ENCODE measurements around the gene ZNF227.
"Not testable (repeated sequence)": the region's sequence is repeated elsewhere in the genome, so short reads cannot be mapped to it uniquely, and the experiment has no call there.

ZNF227 gene

DNA sequence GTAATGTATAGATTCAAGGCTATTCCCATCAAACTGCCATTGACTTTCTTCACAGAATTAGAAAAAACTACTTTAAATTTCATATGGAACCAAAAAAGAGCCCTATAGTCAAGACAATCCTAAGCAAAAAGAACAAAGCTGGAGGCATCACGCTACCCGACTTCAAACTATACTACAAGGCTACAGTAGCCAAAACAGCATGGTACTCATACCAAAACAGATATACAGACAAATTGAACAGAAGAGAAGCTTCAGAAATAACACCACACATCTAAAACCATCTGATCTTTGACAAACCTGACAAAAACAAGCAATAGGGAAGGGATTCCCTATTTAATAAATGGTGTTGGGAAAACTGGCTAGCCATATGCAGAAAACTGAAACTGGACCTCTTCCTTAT, 40.0 kb downstream of the ZNF227 start:
- not testable (repeated sequence) for DNase-seq

DNA sequence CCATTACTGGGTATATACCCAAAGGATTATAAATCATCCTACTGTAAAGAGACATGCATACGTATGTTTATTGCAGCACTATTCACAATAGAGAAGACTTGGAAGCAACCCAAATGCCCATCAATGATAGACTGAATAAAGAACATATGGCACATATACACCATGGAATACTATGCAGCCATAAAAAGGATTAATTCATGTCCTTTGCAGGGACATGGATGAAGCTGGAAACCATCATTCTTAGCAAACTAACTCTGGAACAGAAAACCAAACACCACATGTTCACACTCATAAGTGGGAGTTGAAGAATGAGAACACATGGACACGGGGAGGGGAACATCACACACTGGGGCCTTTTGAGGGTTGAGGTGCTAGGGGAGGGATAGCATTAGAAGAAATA, 41.1 kb downstream of the ZNF227 start:
- not testable (repeated sequence) for DNase-seq

DNA sequence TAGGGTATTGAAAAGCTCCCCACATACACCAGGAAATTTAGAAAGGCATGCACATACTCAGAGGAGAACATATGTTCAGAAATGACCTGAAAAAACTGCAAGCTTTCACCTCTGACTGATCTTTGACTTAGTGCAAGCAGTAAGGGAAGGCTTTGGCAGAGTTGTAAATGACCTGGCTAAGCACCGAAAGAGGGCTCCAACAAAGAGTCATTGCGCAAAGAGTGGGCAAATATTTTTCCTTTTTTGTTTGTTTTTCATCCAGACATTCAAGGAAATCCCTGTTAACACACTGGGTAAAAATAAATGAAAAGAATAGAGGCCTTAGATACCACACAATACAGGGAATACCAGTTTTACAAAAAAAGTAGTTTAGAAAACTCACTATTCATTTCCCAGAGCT, 42.2 kb downstream of the ZNF227 start:
- DNase-seq, result no peak

DNA sequence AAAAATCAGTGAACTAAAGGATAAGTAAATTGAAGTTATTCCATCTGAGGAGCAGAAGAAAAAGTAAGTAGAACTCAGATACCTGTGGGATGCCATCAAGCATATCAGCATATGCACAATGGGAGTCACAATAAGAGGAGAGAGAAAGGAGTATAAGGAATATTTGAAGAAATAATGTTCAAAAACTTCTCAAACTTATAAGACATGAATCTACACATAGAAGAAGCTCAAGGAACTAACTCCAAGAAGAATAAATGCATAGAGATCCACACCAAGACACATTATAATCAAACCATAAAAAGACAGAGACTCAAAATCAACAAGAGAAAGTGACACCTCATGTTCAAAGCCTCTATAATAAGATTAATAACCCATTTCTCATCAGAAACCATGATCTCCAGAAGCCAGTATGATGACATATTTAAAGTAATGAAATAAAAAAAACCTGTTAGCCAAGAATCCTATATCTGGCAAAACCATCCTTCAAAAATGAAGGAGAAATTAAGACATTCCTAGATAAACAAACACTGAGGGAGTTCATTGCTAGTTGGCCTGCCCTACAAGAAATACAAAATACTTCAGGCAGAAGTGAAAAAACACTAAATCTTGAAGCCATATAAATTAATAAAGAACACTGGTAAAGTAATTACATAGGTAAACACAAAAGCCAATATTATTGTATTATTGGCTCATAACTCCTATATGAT, 43.5 kb downstream of the ZNF227 start:
- no peak for DNase-seq

DNA sequence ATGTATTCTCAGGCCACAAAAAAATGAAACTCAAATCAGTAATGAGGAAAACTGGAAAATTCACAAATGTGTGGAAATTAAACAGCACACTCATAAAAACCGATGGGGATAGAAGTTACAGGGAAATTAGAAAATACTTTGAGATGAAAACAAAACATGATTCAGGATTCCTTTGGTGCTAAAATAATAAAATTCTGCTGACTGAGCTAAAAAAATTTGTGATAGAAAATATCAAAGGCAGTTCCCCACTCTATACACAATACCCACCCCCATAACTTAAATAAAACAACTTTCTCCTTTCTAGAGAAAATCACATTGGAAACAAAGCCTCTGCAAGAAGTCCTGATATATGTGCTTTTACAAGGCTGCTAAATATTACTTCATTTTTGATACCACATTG, 45.8 kb downstream of the ZNF227 start:
- DNase-seq, result no peak

DNA sequence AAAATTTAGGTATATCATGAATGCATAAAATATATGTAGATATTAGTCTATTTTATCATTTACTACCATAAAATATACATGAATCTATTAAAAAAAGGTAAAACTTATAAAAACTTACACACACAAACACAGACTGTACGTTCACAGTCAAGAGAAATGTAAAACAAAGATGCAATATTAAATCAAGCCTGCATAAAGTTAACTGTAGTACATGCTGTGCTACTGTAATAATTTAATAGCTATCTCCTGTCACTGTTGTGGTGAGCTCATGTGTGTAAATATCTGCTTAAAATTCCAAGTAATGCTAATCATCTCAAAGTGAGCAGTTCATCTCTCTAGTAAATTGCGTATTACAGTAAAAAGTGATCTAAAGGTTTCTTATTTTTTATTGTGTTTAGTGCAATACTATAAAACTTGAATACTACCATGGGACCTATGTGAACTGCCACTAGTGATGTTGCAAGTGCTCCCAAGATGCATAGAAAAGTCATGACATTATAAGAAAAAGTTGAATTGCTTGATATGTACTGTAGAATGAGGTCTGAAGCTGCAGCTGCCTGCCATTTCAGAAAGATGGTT, 46.6 kb downstream of the ZNF227 start:
- DNase-seq, result no peak

DNA sequence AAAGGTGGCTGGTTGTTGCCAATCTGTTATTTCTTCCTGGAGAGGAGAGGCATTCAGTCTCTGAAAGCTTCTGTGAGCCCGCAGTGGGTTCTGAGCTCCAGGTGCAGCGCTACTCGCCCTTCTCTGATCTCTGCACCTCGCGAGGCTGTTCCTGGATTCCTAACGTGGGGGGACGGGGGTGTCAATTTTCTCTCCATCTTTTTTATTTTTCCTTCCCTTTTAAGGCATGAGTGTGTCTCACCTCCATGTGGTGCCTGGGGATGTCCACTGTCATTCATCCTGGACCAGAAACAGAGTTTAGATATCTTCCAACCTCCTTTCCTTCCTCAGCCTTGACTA, 48.0 kb downstream of the ZNF227 start:
- DNase-seq, result no peak

DNA sequence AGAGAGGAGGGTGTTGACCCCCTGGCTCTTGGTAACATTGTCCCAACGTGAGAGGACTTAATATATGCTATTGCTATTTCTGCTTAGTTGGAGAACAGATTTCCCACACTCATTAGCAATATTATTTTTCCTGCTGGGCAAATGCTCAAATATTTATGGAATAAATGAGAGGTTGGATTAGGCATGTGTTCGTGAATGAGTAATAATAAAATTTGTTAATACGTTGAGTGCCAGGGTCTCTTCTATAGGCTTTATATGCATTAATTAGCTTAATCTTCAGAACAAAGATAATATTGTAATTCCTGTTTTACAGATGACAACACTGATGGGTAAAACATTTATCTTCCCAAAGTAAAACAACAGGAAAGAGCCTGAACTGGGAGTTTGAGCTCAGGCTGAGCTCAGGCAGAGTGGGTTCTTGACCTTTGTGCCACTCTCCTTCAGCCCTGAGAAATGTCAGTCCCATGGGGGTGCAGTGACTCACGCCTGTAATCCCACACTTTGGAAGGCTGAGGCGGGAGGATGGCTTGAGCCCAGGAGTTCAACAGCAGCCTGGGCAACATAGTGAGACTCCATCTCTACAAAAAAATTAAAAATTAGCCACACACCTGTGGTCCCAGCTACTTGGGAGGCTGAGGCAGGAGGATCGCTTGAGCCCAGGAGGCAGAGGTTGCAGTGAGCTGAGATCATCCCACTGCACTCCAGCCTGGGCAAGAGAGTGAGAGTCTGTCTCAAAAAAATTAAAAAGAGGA, 48.5 kb downstream of the ZNF227 start:
- DNase-seq, result no peak

DNA sequence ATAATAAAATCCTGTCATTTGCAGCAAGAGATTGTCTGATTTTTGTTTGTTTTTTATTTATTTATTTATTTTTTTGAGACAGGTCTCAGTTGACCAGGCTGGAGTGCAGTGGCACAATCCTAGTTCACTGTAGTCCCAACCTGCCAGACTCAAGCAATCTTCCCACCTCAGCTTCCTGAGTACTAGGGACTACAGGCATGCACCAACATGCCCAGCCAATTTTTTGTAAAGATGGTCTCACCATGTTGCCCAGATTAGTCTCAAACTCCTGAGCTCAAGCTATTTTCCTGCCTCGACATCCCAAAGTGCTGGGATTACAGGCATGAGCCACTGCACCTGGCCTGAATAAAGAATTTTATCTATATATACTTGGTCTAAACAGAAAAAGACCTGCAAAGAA, 65.0 kb downstream of the ZNF227 start:
- DNase-seq, result no peak

DNA sequence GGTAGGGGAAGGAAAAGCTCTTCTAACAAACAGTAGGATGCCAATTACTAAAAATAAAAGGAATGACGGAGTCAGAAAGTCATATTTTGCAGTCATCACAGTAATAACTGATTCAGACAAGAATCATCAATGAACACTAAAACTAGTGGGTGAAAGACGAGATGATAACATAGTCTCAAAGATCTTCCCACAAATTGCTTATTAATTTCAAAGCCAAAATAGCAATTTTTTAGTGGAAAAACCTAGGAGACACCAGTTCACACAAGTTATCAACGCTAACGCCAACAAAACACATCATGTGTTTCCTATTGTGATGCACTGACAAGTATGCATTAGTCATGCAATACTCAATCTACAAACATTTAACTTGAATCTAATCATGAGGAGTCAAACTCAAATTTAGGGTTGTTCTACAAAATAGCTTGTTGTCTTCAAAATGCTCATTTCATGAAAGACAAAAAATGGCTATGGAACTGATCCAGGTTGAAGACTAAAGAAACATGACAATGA, 65.9 kb downstream of the ZNF227 start:
- DNase-seq, result no peak

DNA sequence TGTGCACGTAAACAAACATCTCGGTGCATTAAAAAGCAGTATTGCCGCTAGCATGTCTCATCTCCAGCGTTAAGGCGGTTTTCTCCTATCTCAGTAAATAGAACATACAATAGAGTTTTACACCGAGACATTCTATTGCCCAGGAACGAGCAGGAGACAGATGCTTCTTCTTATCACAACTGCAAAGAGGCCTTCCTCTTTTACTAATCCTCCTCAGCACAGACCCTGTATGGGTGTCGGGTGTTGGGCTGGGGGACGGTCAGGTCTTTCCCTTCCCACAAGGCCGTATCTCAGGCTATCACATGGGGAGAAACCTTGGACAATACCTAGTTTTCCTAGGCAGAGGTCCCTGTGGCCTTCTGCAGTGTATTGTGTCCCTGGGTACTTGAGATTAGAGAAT, 68.6 kb downstream of the ZNF227 start:
- no peak for DNase-seq

DNA sequence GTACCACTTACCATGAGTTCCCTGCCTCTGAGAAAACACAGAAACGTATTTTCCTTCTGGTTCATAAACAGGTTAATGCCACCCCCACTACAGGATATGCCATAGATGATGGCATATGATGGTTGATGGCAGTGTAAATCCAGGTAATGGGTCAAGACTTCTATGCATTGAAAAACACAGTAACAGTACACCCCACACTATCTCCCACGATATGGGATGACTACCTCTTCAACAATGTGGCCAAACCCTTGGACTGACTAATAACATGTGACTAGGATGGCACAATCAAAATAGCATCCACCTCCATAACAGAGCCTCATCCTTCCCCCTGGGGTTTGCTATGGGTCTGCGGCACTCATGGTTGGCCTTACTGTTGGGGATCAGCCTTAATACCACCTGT, 70.5 kb downstream of the ZNF227 start:
- DNase-seq, result no peak

DNA sequence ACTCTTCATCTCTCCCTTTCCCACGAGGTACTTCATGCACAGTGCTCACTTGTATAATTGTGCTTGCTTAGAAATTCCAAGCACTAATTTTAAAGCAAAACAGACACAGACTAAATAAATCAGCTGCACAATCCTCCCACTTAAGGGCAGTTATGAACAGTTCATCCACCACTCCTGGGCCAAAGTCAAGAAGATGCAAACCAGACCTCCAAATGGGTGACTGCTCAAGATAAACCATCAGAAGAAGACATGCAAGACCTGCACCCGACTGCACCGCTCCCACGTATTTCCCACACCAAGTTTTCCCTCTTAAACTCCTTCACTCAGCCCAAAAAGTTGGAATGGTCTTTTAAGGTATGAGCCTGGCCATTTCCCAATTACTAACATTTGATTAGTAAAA, 72.6 kb downstream of the ZNF227 start:
- DNase-seq, result no peak
